Measurements from ENCODE around the gene PLAU. TPM values are rescaled to one million over a fixed set of nuclear protein-coding genes. Genes with fewer than 3 reads are reported as not detected.

PLAU gene
- total RNA-seq, 6 donors from 2014 or later, result 8.2 to 38.8 (median 12.4) TPM

DNA sequence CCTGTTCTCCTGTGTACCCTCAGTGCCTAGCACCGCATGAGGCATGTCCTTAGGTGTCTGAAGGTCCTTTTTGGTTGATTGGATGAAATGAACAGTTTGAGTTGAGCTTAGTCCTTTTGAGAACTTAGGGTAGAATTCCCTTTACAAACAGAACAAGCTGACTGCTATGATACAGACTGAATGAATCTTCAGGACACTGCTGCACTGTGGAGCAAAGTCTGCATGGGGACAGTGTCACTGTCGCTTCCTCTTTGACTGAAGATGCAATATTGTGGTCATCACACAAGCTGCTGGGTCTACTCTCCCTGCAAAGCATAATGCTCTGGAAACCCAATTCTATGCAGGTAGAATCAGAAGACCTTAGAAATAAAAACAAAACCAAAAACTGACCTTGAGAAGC is 8.6 kb upstream of the PLAU start:
- Histone ChIP-seq H3K27ac (no peak overlapping the region), H3K4me1 (peaks cover 7 to 21% (median 17%) of the 10 kb centered on the region in 4 donors), H3K36me3 (no peaks in the 10 kb centered on the region), H3K4me3 (no peak overlapping the region), H3K27me3 (no peaks in the 10 kb centered on the region), H3K9me3 (no peaks in the 10 kb centered on the region)
- DNase-seq, result no peak
- no peak for ATAC-seq (ENCODE audit: low FRiP score in 2 of 2)
- WGBS, 2 donors, result 84 to 88% methylated on average over 2 of the region's 2 CpGs
- no peak for TF ChIP-seq EP300 (IDR thresholded peaks at IDR 0.05)
- TF ChIP-seq POLR2A (IDR thresholded peaks at IDR 0.05), result no peak
- TF ChIP-seq POLR2AphosphoS5 (IDR thresholded peaks at IDR 0.05), result no peak
- TF ChIP-seq CTCF (IDR thresholded peaks at IDR 0.05), result no peak

DNA sequence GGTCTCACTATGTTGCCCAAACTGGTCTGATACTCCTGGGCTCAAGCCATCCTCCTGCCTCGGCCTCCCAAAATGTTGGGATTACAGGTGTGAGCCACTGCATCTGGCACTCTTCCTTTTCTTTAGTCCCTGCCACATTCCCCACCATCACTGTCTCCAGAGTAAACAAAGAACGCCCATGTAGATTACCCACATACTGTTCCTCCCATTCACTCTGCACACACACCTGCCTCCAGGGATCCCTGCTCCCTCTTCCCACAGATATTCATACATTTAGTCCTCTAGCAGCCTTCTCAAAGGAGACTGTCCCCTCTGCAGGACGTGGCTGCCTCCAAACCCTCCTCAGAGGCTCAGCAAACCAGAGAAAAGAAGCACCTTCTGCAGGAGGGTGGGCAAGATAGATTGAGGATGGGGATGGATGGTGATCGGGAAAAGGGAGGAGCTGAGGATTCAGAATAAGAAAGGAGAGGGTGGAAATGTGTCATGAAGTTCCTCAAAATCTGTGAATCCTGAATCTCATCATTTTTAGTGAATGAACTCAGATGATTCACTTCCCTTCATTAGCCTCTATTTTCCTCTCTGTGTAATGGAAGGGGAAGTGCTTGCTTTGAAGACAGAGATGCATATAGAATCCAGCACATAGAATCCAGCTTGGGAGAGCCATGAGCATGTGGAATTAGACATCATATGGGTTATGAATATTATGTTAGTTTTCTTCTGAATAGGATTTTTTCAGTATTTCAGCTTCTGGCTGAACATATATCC is 5.5 kb upstream of the PLAU start:
- Histone ChIP-seq H3K4me1 (peaks cover 27 to 46% (median 35%) of the 10 kb centered on the region in 4 donors), H3K9me3 (no peaks in the 10 kb centered on the region), H3K36me3 (no peaks in the 10 kb centered on the region), H3K4me3 (no peak overlapping the region), H3K27me3 (no peaks in the 10 kb centered on the region), H3K27ac (peak overlapping the region; percentile 70 to 86 (median 76))
- no peak for TF ChIP-seq CTCF (IDR thresholded peaks at IDR 0.05)
- TF ChIP-seq POLR2A (IDR thresholded peaks at IDR 0.05), result no peak
- no peak for TF ChIP-seq POLR2AphosphoS5 (IDR thresholded peaks at IDR 0.05)
- no peak for TF ChIP-seq EP300 (IDR thresholded peaks at IDR 0.05)
- ATAC-seq (ENCODE audit: low FRiP score in 2 of 2) (no peak), DNase-seq (no peak)
- WGBS, 2 donors, result 80 to 84% methylated on average over 4 of the region's 4 CpGs

GRCh38 chr10:73906524-73907447 is 4.1 kb upstream of the PLAU start:
- peaks cover 39 to 59% (median 48%) of the 10 kb centered on the region in 4 donors for H3K4me1 ChIP-seq
- H3K9me3 ChIP-seq, result no peaks in the 10 kb centered on the region
- peak overlapping the region; percentile 70 to 86 (median 76) for H3K27ac ChIP-seq
- H3K27me3 ChIP-seq, result no peaks in the 10 kb centered on the region
- DNase-seq (peak in 1 of 2 donors; percentile 57), ATAC-seq (ENCODE audit: low FRiP score in 2 of 2) (peak; percentile 78 to 82)
- H3K4me3 ChIP-seq, result no peak overlapping the region
- H3K36me3 ChIP-seq, result no peaks in the 10 kb centered on the region
- WGBS, 2 donors, result 54 to 60% methylated on average over 3 to 8 of the region's 8 CpGs
- TF ChIP-seq EP300 (IDR thresholded peaks at IDR 0.05) (no peak), CTCF (IDR thresholded peaks at IDR 0.05) (peak in 1 of 6 experiments; percentile 13), POLR2AphosphoS5 (IDR thresholded peaks at IDR 0.05) (peak; percentile 44 to 68), POLR2A (IDR thresholded peaks at IDR 0.05) (peak in 1 of 4 donors; percentile 9)

- H3K4me1 ChIP-seq, result peaks cover 43 to 71% (median 51%) of the 10 kb centered on the region in 4 donors
- no peaks in the 10 kb centered on the region for H3K36me3 ChIP-seq
- no peaks in the 10 kb centered on the region for H3K27me3 ChIP-seq
- no peaks in the 10 kb centered on the region for H3K9me3 ChIP-seq
- DNase-seq (peak in 1 of 2 donors; percentile 73), ATAC-seq (ENCODE audit: low FRiP score in 2 of 2) (peak; percentile 43 to 75)
- WGBS, 2 donors, result 71 to 75% methylated on average over 5 to 6 of the region's 6 CpGs
- TF ChIP-seq POLR2A (IDR thresholded peaks at IDR 0.05), result peak in 1 of 4 donors; percentile 43
- no peak for TF ChIP-seq POLR2AphosphoS5 (IDR thresholded peaks at IDR 0.05)
- peak in 1 of 4 donors; percentile 6 for TF ChIP-seq EP300 (IDR thresholded peaks at IDR 0.05)
- peak overlapping the region; percentile 75 to 86 (median 78) for H3K27ac ChIP-seq
- no peak overlapping the region for H3K4me3 ChIP-seq
Observed at GRCh38 chr10:73907841-73908517, 3.0 kb upstream of the PLAU start.

Data from upper lobe of left lung (tissue), 6 donors.